ENCODE data around the gene RPH3AL. TPM values are rescaled to one million over a fixed set of nuclear protein-coding genes. Genes with fewer than 3 reads are reported as not detected.

RPH3AL gene
- total RNA-seq, 1 experiment from 2014 or later, result 24.9 TPM

DNA sequence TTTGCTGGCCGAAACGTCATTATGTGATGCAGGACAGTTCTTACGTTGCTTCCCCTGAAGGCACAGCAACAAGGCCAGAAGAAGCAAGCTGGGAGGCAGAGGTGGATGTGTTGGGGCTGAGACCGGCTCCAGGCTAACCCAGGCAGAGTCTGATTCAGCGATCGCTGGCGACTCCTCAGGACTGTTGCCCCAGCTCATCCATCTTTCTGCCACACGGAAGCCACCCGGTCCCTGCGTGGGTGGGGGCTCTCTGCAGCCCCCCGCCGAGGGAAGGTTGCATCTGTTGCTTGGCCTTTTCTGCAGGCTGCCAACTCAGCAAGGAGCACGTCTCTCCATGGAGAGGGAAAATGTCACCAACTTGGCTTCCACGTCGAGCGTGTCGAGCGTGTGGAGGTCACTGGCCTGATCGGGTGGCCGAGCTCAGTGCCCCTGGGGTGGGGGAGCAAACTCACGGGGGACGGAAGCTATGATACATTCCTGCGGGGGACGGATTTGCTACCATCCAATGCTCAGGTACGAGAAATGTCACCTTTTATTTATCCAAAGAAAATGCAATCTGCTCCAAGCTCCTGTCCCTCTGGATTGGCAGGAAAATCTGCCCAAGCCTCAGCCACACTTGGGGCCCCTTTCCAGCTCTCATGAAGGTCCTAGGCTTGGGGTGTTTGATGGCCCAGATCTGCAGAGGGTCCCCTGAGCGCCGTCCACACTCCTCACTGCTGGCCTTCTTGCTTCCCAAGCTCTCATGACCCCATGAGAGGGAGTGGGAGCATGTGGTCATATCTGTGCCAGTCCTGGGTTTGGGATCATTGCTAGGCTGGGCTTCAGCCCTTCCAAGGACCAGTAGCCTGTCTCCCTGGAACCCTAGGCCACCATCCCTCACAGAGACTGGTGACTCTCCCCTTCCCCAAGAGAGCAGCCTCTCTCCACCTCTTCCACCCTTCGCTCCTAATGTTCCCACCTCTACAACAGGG lies 69.4 kb downstream of the RPH3AL start:
- DNase-seq, result no peak
- H3K9me3 ChIP-seq (ENCODE audit: low read length), result no peaks in the 10 kb centered on the region
- H2AFZ ChIP-seq (ENCODE audit: low read length), result no peak overlapping the region
- no peak overlapping the region for H3K27ac ChIP-seq (ENCODE audit: low read length)
- H3K4me2 ChIP-seq (ENCODE audit: low read length), result no peak overlapping the region
- ATAC-seq, result no peak
- intact Hi-C loops (cut with micrococcal nuclease), result no loop called here
- no peak overlapping the region for H3K9ac ChIP-seq (ENCODE audit: low read length)
- POLR2A ChIA-PET (ENCODE audit: unreplicated experiment), result no interaction called here
- CTCF ChIA-PET, result no interaction called here
- H3F3A ChIP-seq (ENCODE audit: low read length, unreplicated experiment), result no peaks in the 10 kb centered on the region
- no peaks in the 10 kb centered on the region for H3K79me2 ChIP-seq (ENCODE audit: low read length)
- no peaks in the 10 kb centered on the region for H3K4me1 ChIP-seq (ENCODE audit: insufficient read depth, low read length)
- no peaks in the 10 kb centered on the region for H3K9me2 ChIP-seq (replicated peaks; ENCODE audit: low read length)
- BruUV-seq (replicated peaks), result no TSS peak
- no peaks in the 10 kb centered on the region for H3K27me3 ChIP-seq (ENCODE audit: low read length)
- H4K20me1 ChIP-seq (ENCODE audit: low read length), result no peaks in the 10 kb centered on the region
- no peaks in the 10 kb centered on the region for H3K36me3 ChIP-seq (ENCODE audit: low read depth, low read length)
- TF ChIP-seq EZH2 (IDR thresholded peaks at IDR 0.05; ENCODE audit: low read length, unreplicated experiment), result no peak
- no peak for TF ChIP-seq EZH2phosphoT487 (IDR thresholded peaks at IDR 0.05; ENCODE audit: borderline replicate concordance, low read length)
- TF ChIP-seq, protein P1, sequence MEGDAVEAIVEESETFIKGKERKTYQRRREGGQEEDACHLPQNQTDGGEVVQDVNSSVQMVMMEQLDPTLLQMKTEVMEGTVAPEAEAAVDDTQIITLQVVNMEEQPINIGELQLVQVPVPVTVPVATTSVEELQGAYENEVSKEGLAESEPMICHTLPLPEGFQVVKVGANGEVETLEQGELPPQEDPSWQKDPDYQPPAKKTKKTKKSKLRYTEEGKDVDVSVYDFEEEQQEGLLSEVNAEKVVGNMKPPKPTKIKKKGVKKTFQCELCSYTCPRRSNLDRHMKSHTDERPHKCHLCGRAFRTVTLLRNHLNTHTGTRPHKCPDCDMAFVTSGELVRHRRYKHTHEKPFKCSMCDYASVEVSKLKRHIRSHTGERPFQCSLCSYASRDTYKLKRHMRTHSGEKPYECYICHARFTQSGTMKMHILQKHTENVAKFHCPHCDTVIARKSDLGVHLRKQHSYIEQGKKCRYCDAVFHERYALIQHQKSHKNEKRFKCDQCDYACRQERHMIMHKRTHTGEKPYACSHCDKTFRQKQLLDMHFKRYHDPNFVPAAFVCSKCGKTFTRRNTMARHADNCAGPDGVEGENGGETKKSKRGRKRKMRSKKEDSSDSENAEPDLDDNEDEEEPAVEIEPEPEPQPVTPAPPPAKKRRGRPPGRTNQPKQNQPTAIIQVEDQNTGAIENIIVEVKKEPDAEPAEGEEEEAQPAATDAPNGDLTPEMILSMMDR (conservative IDR thresholded peaks at IDR 0.05; ENCODE audit: low read depth, low read length), result no peak
- H3K4me3 ChIP-seq (ENCODE audit: low read length), result no peak overlapping the region

GRCh38 chr17:282000-282911 lies 70.4 kb downstream of the RPH3AL start:
- H3K27ac ChIP-seq (ENCODE audit: low read length), result no peak overlapping the region
- H3K4me1 ChIP-seq (ENCODE audit: insufficient read depth, low read length), result no peaks in the 10 kb centered on the region
- intact Hi-C loops (cut with micrococcal nuclease), result no loop called here
- TF ChIP-seq, protein P1 (conservative IDR thresholded peaks at IDR 0.05; ENCODE audit: low read depth, low read length), result no peak
- no peak for TF ChIP-seq EZH2 (IDR thresholded peaks at IDR 0.05; ENCODE audit: low read length, unreplicated experiment)
- TF ChIP-seq EZH2phosphoT487 (IDR thresholded peaks at IDR 0.05; ENCODE audit: borderline replicate concordance, low read length), result no peak
- H3K9me2 ChIP-seq (replicated peaks; ENCODE audit: low read length), result no peaks in the 10 kb centered on the region
- H3K9ac ChIP-seq (ENCODE audit: low read length), result no peak overlapping the region
- no peaks in the 10 kb centered on the region for H3K79me2 ChIP-seq (ENCODE audit: low read length)
- H3K4me2 ChIP-seq (ENCODE audit: low read length), result no peak overlapping the region
- DNase-seq, result no peak
- no peaks in the 10 kb centered on the region for H3K36me3 ChIP-seq (ENCODE audit: low read depth, low read length)
- no peaks in the 10 kb centered on the region for H3F3A ChIP-seq (ENCODE audit: low read length, unreplicated experiment)
- CTCF ChIA-PET, result no interaction called here
- H2AFZ ChIP-seq (ENCODE audit: low read length), result no peak overlapping the region
- no peak overlapping the region for H3K4me3 ChIP-seq (ENCODE audit: low read length)
- ATAC-seq, result no peak
- BruUV-seq (replicated peaks), result no TSS peak
- H4K20me1 ChIP-seq (ENCODE audit: low read length), result no peaks in the 10 kb centered on the region
- no peaks in the 10 kb centered on the region for H3K27me3 ChIP-seq (ENCODE audit: low read length)
- H3K9me3 ChIP-seq (ENCODE audit: low read length), result no peaks in the 10 kb centered on the region
- POLR2A ChIA-PET (ENCODE audit: unreplicated experiment), result no interaction called here

Measured in PC-3 (cell line).